HG02884 (cell line): ENCODE data around the gene DGKG.

Source experiments
- ATAC-seq: cut with Tn5 transposase; IDR thresholded peaks from one replicate; pipeline ENCODE4 v1.9.1; 2021; ENCODE audit warnings: mild to moderate bottlenecking, moderate library complexity; ENCODE audit not compliant: unreplicated experiment

Gene DGKG

DNA sequence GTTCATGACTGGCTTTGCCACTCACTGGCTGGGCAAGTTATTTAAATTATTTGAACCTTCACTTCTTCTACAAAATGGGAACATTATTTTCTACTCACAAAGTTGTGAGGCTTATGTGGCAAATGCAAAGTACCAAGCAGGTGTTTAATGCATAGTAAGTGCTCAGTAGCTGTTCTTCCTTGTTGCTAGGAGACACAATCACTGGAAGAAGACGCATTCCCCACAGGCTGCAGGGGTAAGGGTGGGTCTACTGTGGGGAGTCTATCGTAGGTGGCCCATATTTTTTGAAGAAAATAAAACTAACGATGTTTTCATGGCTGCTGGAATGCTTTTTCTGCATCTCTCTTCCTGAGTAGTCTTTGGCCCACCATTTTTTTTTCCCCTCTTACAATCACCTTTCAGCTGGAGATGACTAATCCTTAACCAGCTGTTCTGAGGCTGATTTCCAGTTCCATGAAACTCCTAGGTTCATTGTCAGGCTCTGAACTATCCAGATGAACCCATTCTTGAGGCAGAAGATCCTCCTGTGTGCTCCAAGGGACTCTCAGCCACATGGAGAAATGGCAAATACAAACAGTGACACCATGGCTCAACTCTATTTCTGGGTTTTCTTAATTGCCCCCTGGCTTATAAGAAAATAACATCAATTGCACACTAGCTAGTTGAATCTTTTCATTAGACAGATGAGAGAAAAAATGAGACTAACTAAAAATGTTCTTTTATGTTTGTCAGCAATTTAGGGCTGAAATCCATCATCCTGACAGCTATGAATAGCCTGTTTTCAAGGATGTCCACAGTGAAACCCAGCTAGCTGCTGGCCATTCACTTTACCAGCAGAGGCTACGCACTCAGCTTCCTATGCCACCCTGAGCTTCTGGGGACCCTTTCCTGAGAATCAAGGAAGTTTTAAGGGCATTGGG lies 144.9 kb downstream of the DGKG start:
- no peak for ATAC-seq

DNA sequence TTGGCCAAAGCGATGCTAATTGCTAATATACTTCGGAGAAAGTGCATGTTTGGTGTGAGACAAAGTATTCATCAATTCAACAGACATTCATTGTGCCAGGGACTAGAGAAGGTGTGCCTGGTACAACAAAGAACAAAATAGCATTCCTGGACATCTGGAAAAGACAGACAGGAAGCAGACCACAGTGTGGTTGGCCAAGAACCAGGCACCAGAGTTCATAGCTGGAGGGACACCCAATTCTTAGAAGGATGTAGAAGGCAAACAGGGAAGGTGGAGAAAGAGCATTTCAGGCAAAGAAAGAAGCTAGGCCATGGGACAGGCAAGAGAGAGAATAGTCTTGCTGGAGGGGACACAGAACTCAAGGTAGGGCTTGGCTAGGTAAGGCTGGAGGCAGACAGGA lies 147.4 kb downstream of the DGKG start:
- no peak for ATAC-seq

DNA sequence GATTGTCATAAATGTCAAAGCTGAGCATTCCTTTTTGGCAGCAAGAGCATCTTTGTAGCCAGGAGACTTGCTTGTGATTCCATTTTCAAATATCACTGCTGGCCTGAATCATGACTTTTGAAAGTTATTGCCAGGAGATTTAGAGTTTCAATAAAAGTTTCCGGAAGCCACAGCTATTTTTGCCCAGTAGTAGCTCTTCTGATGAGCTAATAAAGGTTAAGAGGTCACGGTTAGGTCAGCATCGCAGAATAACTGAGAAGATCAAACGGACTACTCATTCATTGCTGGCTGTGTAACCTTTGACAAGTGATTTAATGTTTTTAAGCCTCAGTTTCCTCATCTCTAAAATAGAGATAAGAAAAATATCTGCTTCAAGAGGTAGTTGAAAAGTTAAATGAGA lies 148.1 kb downstream of the DGKG start:
- no peak for ATAC-seq

DNA sequence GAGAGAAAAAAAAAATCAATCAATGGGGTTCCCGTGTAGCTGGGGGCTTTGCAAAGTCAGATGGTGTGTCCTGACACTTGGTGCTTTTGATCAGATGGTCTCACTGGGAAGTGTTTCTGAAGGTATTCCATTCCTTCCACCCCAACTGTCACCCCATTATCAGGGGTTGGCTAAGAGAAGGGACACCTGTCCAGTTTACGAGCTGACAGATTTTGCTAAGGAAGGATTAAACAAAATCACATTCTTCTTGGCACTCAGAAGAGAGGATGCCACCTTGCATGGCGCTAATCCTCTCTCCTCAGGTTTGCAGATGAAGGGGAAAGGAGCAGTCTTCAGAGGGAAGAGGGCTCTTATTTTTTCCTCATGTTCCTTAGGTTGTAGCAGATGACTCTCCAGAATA lies 149.4 kb downstream of the DGKG start:
- no peak for ATAC-seq

DNA sequence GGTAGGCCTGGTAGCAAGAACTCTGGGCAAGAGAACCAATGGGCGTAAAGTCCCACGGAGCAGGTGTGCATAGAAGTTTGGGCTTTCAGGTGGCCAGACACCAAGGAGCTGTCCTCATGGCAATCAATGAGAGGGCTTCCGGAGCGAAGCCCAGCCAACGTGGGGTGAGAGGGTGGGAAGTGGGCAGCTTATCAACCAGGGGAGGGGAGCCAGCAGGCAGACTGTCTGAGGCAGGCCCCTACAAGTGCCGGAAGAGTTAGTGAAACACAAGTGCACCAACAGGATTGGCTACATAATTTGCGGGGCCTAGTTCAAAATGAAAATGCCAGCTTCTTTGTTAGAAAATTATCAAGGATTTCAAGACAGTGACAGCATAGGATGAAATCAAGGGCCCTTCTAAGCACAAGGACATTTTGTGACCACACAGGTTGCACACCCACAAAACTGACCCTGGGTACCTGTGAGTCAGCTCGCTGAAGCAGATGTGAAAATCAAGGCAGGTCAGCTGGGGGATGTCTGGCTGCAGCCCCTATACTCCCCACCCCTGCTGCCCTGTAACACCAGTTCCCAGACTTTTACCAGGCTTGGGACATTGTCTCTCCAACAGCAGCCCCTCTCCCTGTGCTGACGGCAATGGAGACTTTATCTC lies 151.1 kb downstream of the DGKG start:
- ATAC-seq: no peak

DNA sequence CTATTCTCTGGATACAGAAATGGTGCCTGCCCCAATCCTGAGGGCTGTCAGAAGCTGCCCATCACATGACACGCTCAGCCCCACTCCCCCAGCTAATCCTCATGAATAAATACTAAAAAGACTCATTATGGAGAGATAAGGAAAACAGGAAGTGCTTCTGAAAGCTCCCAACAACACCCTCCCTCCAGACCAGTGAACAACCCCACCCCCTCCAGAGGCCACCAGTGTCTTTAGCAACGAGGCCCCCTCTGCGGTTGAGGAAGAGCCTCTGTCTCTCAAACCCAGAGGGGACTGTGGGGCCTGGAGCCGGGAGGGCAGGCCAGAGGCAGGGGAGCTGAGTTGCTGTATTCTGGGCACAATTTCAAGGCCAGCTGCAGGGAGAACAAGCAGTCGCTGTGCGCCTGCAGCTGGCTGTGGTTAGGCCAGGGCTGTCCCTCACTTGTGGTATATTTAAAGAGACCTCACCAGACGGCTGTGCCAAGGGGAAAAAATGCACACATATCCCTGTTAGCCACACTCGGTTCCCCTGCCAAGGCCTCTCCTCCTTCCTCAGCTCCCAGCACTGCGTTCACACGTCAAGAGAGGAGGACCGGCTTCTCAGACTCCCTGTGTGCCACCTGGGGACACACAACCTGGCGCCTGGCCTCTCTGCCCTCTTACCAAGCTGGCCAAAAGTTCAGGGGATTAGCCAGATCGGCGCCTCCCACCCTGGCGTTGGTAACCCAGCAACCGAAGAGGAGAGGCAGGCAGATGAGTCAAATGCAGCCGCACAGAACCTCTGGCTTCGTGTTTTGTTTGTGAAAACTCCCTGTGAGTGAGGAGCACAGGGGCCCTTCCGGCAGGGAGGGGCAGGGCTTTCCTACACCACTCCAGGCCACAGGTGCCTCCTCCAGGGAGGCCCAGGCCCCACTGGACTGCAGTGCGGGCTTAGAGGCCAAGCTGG lies 152.0 kb downstream of the DGKG start:
- no peak for ATAC-seq

DNA sequence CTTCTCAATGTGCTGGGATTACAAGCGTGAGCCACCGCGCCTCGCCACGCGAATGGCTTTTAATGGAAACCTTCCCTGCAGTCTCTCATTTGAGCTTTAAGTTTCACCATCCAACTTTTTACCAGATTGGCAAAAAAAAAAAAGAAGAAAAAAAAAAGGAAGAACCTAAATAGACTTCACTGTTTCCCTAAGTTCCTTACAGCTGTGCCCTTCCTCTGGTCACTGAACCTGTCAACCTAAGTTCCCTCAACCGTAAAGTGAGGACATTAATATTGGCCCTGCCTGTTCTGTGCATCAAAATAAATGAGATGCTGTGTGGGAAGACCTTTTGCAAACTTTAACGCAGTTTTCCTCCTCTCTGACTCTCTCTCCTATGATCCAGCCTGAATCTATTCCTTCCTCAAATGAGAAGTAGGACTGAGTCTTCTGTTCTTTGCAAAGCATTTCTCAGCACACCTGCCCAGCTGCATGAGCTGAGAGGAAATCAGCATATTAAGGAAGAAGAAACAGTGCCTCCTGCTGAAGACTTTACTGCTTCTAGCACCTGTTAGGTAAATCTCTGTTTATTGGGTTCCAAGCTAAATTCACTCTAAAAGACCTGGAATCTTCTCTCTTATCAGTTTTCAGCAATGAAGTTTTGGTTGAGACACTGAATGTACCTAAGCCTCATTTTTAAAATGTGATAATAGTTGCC lies 153.6 kb downstream of the DGKG start:
- no peak for ATAC-seq

DNA sequence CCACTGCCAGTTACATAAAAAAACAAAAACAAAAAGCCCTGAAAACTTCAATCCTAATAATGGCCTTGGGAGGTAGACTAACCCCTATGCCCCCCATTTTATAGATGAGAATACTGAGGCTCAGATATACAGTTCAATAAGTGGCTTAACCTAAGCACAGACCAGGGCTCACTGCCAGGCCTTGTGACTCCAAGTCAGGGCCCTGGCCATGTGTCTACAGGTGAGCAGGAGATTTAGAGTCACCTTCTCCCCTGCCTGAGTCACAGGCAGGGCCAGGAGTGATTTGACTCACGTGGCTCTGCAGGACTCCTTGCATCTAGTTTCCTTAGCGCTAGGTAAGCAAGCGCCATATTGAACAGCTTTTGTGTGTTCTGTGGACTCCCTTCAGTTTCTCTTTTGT lies 154.5 kb downstream of the DGKG start:
- ATAC-seq: no peak

DNA sequence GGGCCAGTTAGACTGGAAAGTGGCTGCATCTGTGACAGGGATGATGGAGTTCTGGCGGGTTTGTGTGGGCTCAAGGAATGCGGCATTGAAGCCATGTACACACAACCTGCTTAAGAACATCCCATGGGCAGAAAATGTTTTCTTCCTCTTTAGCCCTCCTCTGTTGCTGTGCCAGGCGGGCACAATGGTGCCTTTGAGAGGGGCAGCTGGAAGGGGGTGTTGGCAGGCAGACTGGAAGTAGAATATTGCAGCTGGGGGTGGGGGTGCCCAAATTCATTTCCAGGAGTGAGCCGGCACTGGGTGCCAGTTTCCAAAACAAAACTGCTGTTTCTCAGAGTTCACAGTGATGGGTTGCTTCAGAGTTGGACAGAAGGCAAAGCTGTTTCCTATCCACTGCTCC lies 161.3 kb downstream of the DGKG start:
- no peak for ATAC-seq

DNA sequence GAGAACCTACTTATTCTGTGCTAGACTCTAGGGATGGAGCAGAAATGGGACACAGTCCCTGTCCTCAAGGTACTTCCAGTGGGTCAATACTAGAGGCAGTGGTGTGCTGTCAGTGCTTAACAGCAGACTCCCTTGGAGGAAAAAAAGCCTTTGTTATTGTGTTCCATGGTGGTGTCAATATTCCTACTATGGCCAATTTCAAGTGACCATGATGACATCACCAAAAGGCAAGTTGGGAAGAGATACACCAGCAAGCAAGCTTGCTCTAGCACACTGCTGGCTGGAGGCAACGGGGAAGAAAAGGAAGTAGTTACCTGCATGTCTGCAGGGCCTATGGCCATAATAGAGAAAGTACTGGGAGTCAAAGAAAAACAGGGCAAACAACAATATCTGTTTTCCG lies 163.6 kb downstream of the DGKG start:
- no peak for ATAC-seq

DNA sequence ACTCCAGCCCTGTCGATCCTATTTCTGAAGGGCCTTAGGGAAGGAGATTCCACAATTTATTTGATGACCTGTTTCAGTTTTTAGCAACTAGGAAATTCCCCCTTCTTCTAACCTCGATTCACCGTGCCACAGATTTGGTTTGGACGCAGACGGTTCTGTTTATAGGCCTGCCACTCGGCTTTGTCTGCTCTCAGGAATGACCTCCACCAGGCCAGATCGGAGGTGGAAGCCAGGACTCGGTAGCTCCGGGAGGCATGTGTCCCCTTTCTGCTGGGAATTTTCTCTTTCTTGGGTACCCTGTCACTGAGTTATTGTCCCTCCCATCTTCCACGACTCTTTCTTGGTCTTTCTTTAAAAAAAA lies 167.6 kb downstream of the DGKG start:
- ATAC-seq: no peak

DNA sequence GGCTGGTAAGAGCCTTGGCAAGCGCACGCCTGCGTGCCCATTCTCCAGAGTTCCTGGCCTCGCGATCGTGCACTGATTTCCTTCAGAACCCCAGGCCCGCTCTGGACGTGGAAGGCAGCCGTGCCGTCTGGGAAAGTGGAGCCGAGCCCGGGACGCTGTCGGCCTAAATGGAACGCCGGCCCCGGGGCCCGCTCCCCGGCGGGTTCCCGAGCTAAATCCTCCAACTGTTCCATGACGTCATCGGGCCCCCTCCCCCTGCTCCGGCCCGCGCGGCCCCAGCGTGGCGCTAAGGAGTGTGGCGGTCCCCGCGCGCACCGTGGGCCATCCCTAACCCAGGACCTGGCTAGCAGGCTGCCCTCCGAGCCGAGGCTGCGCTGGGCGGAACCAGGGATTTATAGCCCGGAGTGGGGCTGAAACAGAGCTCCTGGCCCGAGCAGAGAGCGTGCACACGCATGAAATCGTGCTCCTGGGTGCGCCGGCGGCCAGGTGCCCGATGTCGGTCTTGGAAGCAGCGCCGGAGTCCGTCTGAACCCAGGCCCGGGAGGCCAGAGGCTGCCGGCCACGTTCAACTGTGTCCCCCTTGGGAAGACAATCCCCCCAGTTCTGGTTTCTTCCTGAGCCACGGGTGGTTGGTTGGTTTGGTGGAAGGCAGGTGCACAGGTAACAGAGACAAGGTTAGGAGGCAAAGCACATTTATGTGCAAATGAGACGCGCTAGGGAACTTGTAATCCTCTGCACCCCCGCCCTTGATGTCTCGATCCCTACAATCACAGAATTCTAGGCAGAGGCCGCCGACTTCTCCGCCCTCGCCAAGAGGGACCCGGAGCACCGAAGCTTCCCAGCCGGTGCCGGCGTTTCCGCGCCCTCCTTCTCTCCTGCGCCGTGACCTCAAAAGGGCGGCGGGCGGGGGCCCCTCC lies 168.2 kb downstream of the DGKG start:
- ATAC-seq: no peak

DNA sequence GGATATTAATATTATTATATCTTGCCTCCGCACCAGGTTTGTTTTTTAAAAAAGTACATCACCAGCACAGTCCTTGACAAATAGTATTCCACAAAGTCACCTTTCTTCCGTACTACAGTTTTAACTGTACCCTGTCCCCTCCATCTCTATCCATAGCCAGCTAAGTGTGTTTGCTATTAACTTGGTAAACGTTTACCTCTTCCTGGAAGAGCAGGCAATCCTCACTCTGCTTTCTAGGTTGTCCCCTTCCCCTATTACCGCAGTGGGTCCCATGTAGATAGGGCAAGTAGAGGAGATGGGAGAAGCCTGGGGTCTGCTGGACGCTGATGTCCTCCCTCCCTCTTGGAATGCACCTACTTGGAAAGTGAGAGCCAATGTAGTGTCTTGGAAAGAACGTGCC lies 169.2 kb downstream of the DGKG start:
- no peak for ATAC-seq

DNA sequence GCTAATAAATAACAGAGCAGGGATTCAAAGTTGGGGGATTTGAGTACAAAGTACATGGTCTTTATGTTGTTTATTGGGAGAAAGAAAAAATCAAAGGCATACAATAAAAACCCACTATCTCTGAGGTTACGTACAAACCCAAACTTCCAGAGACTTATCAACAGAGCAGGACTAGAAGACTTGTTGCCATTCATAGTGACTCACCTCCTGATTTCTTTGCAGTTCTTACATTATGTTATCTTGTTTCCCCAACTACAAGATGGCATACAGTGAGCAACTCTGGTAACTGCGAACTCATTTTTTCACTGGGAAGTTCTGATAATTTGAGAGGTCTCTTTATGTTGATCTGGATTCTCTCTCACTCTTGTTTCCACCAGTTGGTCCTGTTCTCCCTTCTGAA lies 172.5 kb downstream of the DGKG start:
- ATAC-seq: no peak

DNA sequence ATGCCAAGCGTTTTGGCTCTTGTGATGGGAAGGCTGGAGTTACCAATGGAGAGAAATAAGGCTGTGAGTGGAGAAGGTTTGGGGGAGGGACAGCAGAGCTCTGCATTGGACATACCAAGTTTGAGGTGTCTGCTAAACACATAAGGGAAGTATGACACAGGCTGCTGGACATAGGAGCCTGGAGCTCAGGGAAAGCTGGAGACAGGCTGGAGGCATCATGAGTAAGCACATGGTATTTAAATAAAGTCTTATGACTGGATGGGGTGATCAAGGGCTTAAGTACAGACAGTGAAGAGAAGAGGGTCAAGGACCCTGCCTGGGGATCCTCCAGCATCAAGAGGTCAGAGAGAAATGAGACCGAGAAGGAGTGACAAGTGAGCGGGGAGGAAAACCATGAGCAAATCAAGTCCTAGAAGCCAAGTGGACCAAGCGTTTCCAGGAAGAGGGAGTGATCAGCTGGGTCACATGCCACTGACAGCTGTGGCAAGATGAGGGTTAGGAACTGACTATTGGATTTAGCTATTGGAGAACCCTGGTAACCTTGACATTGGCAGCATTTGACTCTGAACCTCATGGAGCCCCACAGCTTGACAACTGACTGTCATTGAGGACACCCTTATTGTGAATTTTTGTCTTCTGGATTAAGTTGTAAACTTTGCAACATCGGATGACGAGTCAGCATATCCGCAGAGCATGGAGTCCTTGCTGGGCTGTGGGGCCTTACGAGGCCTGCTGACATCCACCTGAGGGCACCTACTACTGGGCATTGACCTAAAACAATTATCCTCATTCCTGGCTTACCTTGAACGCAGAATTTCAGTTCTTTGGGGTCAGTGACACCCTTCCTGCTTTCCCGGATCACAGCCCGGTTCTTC lies 174.4 kb downstream of the DGKG start:
- no peak for ATAC-seq

DNA sequence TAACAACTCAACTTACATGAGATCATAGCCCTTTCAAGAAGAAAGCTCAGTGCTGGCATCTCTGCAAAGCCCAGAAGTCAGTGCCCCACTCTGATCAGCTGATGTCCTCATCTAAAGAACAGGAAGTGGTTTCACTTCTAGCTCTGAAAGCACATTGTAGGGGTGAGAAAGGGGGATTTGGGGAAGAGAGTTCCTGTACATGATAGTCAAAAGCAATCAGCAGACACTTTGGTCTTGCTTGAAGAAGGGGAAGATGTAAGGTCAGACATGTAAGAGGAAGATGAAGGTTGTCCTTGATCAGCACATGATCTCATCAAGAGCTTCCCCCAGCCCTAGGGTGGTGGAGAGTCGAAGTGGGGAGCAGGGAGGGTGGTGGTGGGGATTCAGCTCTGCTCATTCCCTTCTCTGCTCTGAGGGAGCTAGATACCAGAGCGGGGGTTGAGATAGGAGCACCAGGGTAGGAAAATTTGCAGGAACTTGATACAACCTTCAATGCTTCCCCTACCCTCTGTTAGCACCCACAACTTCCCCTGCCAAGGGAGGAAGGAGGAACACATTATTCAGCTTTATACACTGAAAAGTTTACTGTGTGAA lies 176.7 kb downstream of the DGKG start:
- no peak for ATAC-seq

DNA sequence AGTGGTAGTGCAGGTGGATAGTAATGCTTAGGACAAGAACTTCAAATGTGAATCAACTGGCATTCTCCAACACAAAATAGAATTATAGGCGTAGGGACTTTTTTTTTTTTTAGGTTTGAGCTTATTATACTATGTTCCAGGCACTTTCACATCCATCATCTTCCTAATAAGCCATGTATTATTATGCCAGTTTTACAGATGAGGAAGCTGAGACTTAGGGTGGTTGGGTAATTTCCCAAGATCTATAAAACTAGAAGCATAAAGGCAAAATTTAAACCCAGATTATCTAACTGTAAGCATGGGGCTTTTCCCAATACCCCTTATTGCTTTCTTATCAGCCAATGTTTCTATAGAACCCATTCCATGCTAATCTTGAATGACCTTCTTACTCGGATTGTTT lies 178.0 kb downstream of the DGKG start:
- ATAC-seq: no peak

DNA sequence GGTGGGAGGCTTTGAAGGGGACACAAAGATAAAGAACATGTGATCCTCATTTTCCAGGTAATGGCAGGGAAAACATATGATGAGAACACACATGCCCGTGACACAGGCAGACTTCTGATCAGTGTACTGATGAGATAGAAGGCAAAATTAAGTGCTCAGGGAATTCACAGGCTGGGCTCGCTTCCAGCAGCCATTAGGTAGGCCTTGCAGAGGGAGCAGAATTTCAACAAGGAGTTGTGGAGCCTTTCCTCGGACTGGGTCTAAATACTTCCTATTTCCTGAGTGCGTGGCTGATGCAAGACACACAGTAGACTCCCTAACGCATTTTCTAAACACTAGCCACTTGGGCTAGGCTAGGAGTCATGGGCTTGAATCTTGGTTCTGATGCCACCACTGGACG lies 179.2 kb downstream of the DGKG start:
- ATAC-seq: no peak
